ENCODE results near the gene EML1.

DNA sequence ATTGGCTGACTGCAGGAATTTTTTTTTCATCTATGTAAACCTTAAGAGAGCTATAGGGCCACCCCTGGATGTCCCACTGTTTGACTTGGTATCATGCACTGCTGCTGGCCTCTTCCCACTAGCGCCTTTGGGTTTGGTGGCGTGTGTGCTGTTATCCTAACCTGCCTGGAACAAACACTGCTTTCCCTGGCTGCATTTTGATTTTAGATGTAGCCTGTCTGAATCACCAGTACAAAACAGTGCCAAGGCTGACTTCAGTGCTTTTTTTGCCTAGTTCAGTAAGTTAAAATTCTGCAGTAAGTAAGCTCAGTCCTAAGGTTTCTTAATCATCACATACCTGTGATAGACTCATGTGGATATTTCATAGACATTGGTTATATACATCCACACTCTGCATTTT, 99.2 kb downstream of the EML1 start:
- TF ChIP-seq, protein P1, sequence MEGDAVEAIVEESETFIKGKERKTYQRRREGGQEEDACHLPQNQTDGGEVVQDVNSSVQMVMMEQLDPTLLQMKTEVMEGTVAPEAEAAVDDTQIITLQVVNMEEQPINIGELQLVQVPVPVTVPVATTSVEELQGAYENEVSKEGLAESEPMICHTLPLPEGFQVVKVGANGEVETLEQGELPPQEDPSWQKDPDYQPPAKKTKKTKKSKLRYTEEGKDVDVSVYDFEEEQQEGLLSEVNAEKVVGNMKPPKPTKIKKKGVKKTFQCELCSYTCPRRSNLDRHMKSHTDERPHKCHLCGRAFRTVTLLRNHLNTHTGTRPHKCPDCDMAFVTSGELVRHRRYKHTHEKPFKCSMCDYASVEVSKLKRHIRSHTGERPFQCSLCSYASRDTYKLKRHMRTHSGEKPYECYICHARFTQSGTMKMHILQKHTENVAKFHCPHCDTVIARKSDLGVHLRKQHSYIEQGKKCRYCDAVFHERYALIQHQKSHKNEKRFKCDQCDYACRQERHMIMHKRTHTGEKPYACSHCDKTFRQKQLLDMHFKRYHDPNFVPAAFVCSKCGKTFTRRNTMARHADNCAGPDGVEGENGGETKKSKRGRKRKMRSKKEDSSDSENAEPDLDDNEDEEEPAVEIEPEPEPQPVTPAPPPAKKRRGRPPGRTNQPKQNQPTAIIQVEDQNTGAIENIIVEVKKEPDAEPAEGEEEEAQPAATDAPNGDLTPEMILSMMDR (IDR thresholded peaks at IDR 0.05) = no peak
- TF ChIP-seq POLR2A (IDR thresholded peaks at IDR 0.05) = no peak

Measured in body of pancreas (tissue), 4 donors.